GM19438 (cell line): ENCODE data around the gene SLC6A1.

ENCODE experiments used
- ATAC-seq: cut with Tn5 transposase; IDR thresholded peaks from one replicate; pipeline ENCODE4 v1.9.1; 2021; ENCODE audit warnings: low read depth; ENCODE audit not compliant: unreplicated experiment

Gene SLC6A1

GRCh38 chr3:10992017-10992942, at the start of gene SLC6A1:
Gene SLC6A1 (plus strand): TSS chr3:10992748. CDS start chr3:11017212, 24,464 bp downstream.
- ATAC-seq, result no peak

GRCh38 chr3:10944866-10945265, 47.7 kb upstream of the SLC6A1 start:
- no peak for ATAC-seq

DNA sequence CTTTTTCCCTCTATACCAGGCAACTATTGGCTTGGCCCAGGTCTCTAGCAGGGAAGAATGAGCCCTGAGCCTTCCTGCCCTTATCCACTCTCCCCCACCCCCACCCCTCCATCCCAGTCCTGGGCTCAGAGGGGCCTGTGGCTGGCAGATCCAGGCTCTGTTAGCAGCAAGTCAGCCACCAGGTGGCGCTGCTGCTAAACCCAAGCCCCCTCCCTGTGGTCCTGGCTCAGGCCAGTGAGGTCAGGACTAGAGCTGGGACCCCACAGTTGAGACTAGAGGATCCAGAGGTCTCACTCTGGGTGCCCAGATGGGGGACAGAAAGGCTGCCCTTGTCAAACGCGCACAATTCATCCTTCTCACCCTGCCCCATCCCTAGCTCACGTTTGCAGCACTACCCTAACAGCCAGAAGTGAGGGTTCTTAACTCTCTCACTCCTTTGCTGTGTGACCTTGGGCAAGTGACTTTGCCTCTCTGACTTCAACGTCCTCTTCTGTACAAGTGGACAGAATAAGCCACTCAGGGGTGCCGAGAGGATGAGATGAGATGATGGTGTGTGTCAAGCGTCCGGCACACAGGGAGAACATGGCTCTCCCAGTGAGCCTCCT, 46.8 kb upstream of the SLC6A1 start:
- no peak for ATAC-seq

DNA sequence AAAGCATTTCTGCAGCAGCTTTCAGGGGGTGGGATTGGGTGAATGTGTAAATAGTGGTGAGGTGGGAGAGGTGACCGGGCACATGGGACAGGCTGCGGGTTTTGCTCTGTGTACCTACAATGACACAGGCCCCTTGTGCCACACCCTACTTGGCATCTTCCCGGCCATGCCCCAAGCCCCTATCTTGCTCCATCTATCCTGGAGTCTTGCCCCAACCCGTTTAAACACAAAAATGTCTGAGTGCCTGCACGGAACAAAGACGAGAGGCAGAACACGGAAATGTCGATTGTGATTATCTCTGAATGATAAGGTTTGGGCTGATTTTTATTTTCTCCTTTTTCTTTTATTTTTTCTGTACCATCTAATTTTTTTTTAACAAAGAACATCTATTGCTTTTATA, 46.0 kb upstream of the SLC6A1 start:
- ATAC-seq, result no peak

GRCh38 chr3:10948326-10948725, 44.2 kb upstream of the SLC6A1 start:
- no peak for ATAC-seq

- no peak for ATAC-seq
Measured at GRCh38 chr3:10949197-10949596, 43.4 kb upstream of the SLC6A1 start.

DNA sequence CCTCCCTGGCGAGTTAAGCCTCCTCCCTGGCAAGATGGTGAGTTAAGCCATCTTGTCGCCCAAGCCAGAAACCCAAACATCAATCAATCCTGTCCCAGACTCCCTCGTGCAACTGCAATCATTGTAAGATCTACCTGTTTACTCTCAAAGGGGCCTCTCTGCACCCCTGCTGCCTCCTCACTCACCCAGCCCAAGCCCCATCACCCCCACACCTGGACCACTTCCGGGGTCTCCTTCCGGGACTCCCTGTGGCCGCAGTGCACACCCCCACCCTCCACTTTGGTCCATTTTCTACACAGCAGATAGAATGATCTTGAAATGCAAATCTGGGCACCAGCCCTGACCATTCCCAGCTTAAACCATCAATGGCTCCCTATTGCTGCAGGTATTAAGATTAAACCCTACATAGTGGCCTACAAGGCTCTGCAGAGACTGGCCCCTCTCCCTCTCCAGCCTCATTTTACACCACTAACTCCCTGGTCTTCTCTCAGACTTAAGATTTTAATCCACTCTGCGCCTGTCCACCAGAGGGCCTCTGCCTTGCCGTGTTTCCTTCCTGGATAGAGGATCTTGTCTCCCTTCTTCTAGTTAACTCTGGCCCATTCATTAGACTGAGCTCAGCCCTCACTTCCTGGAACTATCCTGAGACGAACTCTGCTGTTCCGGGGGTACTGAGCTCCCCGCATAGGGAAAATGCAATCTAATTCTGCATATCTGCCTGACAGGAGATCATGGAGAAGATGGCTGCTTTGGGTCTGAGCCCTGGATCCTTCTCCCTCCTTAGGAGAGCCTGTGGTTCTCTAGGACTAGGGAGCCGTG, 41.9 kb upstream of the SLC6A1 start:
- ATAC-seq, result no peak

DNA sequence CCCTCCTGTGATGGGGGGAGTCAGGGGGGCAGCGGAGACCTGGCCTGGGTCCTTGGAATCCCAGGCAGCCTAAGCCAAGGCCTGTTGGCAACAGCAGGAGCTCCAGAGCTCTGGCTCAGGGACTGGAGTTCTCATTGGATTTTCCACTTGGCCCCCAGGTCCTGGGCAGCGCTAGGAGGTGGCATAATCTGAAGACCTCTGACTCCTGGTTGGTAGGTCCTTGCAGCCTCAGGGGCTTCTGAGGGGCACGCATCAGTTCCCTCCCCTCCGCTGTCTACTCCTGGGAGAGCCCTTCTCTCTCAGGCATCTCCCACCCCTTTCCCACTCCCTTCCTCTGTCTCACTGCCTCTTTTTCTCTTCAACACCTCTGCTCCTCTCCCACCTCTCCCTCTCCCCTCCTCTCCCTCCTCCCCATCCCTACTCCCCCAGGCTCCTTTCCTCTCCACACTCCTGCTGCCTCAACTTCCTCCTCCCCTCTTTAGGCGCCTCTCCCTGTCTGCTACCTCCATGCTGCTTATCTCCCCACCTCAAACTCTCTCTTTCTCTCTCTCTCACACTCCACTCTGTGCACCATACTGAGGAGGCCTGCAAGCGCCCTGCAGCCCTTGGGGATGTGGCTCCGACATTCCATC, 41.1 kb upstream of the SLC6A1 start:
- ATAC-seq, result no peak

DNA sequence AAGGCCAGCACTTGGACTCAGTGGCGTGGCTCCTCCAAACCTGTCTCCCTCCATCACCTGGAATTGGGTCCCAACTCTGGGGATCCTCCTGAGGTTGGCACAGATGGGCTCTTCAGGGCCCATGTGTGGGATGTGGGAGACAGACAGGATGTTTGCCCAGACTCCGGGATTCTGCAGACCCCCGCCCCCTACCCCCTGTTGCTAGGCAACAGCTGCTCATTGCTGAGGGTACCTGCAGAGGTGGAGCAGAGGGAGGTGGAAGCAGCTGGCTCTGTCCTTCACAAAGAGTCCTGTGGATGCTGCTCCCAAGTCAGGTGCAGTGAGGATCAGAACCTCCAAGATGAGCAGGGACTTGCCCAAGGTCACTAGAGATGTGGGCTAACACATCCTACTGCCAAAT, 40.0 kb upstream of the SLC6A1 start:
- ATAC-seq, result no peak

DNA sequence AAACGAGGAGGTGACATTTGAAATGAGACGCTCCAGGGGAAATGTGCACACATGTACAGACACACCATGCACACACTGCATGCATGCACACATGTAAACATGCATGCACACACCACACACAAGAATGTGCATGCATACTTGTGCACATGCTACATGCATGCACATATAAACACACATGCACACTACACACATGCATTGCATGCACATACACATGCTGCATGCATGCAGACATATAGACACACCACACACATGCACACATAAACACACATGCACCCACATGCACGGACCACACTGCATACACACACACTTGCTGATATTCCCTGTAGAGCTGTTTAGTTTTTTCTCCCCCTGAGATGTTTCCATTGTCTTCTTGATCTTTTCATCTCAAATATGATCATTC, 37.8 kb upstream of the SLC6A1 start:
- ATAC-seq, result no peak

DNA sequence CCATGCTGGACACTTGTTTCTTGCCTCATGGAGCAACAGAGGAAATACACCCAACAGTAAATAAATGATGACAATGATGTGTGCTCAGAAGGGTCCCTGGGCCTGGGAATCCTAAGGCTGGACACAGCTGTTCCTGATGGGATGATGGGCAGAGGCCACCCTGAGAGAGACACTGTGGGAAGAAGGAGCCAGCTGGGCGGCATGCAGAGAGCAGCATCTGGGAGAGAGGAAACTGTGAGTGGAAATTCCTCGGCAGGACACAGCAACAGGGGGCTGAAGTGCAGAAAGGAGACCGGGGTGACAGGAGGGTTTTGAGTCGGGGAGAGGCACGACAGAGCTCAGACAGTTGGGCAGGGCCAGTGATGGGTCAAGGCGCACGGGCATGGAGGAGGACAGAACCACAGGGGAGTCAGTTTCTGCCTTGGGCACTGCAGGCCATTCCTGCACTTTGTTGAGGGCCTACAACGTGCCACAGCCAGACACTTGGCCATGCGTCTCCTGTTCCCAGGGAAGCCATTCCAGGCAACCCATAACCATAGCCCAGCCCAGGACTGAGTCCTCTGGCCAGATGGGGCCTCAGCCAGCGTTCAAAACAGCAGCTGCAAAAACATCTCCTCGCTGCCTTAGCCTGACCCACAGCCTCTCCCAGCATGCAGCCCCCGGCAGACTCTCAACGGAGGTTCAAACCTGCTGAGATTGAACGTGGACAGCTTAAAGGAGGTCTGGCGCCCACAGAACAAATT, 36.7 kb upstream of the SLC6A1 start:
- ATAC-seq, result no peak

DNA sequence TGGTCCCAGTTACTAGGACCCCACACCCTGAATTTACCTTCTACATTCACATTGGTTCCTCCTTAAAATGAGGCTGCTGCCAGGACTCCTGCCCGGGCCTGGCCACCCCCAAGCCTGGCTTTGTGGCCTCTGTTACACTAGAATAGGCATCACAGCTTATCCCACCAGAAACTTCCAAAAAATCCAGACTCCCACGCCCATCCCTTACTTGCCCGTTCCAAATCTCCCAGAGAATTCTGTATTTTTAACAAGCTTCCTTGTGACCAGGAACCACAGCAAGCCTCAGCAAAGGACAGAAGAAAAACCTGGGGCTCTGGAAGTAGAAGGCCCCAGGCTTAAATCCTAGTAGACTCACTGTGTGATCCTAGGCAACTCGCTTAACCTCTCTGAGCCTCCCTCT, 36.0 kb upstream of the SLC6A1 start:
- ATAC-seq, result no peak

GRCh38 chr3:10956986-10957385, 35.6 kb upstream of the SLC6A1 start:
- ATAC-seq, result no peak

GRCh38 chr3:10957976-10958749, 34.4 kb upstream of the SLC6A1 start:
- ATAC-seq, result no peak

DNA sequence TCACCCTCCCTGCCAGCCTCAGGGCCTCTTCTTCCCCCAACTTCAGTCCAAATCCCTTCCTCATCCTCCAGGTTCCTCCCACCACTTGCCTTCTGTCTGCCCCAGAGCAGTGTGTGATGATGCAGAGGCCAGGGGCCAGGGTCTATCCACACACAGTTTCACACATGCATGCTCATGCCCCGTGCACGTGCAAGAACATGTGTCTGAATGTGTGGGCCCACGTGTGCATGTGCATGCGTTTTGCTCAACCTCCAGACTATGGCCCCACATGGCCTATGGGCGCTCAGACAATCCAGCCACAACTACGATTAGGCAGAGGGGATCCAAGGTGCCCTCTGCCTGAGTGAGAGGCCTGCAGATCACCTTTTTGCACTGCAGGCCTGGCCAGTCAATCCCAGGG, 32.3 kb upstream of the SLC6A1 start:
- ATAC-seq, result no peak

DNA sequence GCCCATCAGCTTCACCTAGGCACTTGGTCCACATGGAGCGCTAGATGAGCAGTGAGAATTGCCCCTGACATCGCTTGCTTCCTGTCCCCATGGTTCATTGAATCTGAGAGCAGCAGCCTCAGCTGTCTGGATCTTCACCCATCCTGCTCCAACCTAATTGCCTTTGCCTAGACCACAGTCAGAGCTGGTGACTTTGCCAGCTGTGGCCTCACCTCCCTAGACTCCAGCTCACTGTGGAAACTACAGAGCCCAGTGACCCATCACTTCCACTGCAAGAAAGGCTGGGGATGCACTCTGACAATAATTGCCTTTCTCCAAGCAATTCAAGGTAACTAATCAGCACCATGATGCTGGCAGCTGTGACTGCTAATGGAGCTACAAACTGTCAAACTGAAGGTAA, 30.6 kb upstream of the SLC6A1 start:
- no peak for ATAC-seq

DNA sequence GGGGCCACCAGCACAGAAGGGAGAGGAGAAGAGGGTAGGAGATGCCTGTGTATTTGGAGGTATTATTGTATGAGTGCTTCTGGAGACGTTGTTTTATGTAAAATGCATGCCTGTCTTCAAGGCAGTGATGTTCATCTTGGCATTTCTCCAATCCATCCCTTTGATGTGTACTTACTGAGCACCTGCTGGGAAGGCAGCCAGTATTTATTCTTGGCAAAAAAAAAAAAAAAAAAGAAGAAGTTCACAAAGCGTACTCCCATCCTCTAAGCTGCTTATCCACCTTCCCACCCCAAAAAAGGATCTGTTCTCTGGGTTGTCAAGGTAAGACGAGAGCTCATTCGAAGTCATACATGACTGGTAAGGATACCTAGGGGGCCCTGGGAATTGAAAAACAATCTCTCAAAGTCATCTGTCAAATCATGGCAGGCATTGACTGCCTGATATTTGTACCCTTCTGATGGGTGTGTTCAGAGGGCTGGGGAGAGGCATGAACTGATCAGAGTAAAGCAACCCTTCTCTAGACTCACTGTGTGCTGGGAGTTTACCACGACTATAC, 30.0 kb upstream of the SLC6A1 start:
- ATAC-seq, result no peak

GRCh38 chr3:10964537-10965167, 27.9 kb upstream of the SLC6A1 start:
- ATAC-seq, result no peak

- no peak for ATAC-seq
Measured at GRCh38 chr3:10968401-10968800, 24.1 kb upstream of the SLC6A1 start.
